ENCODE results near the gene TOPAZ1.

Gene TOPAZ1

GRCh38 chr3:44309500-44309899, 67.8 kb downstream of the TOPAZ1 start:
- Histone ChIP-seq H3K4me3 (ENCODE audit: low read length) (no peak overlapping the region), H3K9ac (ENCODE audit: low read length) (no peak overlapping the region)

GRCh38 chr3:44318891-44319311, 77.2 kb downstream of the TOPAZ1 start:
- Histone ChIP-seq H3K9ac (ENCODE audit: low read length) (no peak overlapping the region), H3K36me3 (ENCODE audit: control insufficient read depth, insufficient read depth, low read length) (no peaks in the 10 kb centered on the region), H3K4me1 (ENCODE audit: control insufficient read depth, insufficient read depth, low read length) (no peaks in the 10 kb centered on the region), H3K4me3 (ENCODE audit: low read length) (no peak overlapping the region), H3K27me3 (ENCODE audit: control insufficient read depth, insufficient read depth, low read length) (no peaks in the 10 kb centered on the region), H3K27ac (ENCODE audit: low read depth, low read length) (no peak overlapping the region)

More at GRCh38 chr3:44309500-44309899, 67.8 kb downstream of the TOPAZ1 start:
- Histone ChIP-seq H3K36me3 (ENCODE audit: control insufficient read depth, insufficient read depth, low read length) (no peaks in the 10 kb centered on the region), H3K27me3 (ENCODE audit: control insufficient read depth, insufficient read depth, low read length) (no peaks in the 10 kb centered on the region), H3K4me1 (ENCODE audit: control insufficient read depth, insufficient read depth, low read length) (no peaks in the 10 kb centered on the region), H3K27ac (ENCODE audit: low read depth, low read length) (no peak overlapping the region)

DNA sequence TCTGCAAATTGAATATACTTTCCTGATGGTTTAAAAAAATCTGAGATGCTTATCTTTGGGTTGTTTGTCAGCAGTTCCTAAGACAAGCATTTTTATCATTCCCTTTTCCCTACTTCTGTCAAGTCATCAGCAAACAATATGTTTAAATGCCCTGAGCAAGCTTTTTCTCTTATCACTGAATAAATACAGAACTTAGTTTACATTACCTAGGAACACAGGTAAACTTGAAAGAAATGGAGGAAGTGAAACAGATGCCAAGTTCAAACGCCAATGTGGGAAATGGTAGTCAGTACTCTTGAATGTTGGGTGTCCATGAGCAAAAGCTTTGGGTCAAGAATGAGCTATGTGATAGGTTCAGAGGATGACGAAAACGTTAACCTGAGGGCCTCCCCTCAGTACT, 79.6 kb downstream of the TOPAZ1 start:
- no peaks in the 10 kb centered on the region for H3K36me3 ChIP-seq (ENCODE audit: control insufficient read depth, insufficient read depth, low read length)
- H3K27ac ChIP-seq (ENCODE audit: low read depth, low read length), result no peak overlapping the region
- no peak overlapping the region for H3K4me3 ChIP-seq (ENCODE audit: low read length)
- H3K27me3 ChIP-seq (ENCODE audit: control insufficient read depth, insufficient read depth, low read length), result no peaks in the 10 kb centered on the region
- no peak overlapping the region for H3K9ac ChIP-seq (ENCODE audit: low read length)
- H3K4me1 ChIP-seq (ENCODE audit: control insufficient read depth, insufficient read depth, low read length), result no peaks in the 10 kb centered on the region

DNA sequence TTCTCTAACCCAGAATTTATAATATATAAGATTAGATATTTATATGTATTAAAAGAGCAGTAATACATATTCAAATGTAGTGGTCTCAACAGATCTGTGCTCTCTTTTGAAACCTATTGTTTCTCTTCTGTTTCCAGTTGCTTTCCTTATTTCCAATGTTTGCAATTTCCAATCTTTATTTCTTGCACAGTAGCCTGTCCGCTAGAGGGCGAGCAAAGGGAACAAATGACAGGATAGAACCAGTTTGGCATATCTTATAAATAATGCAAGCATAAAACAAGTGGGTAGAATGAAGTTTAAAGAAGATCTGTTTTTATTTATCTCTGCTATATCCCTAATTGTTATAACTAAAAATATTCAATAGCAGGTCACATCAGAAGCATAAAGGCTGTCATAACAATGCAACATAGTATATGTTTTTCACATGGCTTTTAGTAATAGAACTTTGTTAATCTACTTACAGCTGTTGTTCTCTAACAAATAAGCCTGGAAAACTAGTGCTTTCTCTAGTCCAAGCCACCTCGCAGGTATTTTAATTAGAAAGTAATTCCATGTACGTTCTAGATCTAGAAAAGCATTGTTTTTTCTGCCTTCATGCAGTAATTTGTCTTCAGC, 81.8 kb downstream of the TOPAZ1 start:
- H3K36me3 ChIP-seq (ENCODE audit: control insufficient read depth, insufficient read depth, low read length), result no peaks in the 10 kb centered on the region
- no peaks in the 10 kb centered on the region for H3K27me3 ChIP-seq (ENCODE audit: control insufficient read depth, insufficient read depth, low read length)
- H3K4me3 ChIP-seq (ENCODE audit: low read length), result no peak overlapping the region
- H3K27ac ChIP-seq (ENCODE audit: low read depth, low read length), result no peak overlapping the region
- H3K4me1 ChIP-seq (ENCODE audit: control insufficient read depth, insufficient read depth, low read length), result no peaks in the 10 kb centered on the region
- no peak overlapping the region for H3K9ac ChIP-seq (ENCODE audit: low read length)

GRCh38 chr3:44324584-44324983, 82.9 kb downstream of the TOPAZ1 start:
- no peaks in the 10 kb centered on the region for H3K36me3 ChIP-seq (ENCODE audit: control insufficient read depth, insufficient read depth, low read length)
- H3K27ac ChIP-seq (ENCODE audit: low read depth, low read length), result no peak overlapping the region
- no peaks in the 10 kb centered on the region for H3K27me3 ChIP-seq (ENCODE audit: control insufficient read depth, insufficient read depth, low read length)
- H3K4me1 ChIP-seq (ENCODE audit: control insufficient read depth, insufficient read depth, low read length), result no peaks in the 10 kb centered on the region
- no peak overlapping the region for H3K4me3 ChIP-seq (ENCODE audit: low read length)
- H3K9ac ChIP-seq (ENCODE audit: low read length), result no peak overlapping the region

DNA sequence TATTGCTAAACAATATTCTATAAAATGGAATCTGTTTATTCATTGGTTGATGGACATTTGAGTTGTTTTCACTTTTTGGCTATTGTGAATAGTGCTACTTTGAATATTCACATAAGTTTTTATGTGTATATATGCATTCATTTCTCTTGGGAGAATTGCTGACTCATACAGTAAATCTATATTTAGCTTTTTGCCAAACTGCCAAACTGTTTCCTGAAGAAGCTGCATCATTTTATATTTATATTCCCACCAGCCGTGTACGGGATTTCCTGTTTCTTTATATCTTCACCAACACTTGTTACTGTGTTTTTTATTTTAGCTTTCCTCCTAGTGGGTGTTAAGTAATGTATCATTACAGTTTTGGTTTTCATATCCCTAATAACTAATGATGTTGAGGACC, 84.3 kb downstream of the TOPAZ1 start:
- H3K27ac ChIP-seq (ENCODE audit: low read depth, low read length), result no peak overlapping the region
- no peaks in the 10 kb centered on the region for H3K36me3 ChIP-seq (ENCODE audit: control insufficient read depth, insufficient read depth, low read length)
- H3K4me1 ChIP-seq (ENCODE audit: control insufficient read depth, insufficient read depth, low read length), result no peaks in the 10 kb centered on the region
- no peak overlapping the region for H3K4me3 ChIP-seq (ENCODE audit: low read length)
- H3K27me3 ChIP-seq (ENCODE audit: control insufficient read depth, insufficient read depth, low read length), result no peaks in the 10 kb centered on the region
- no peak overlapping the region for H3K9ac ChIP-seq (ENCODE audit: low read length)

- no peak overlapping the region for H3K4me3 ChIP-seq (ENCODE audit: low read length)
- H3K36me3 ChIP-seq (ENCODE audit: control insufficient read depth, insufficient read depth, low read length), result no peaks in the 10 kb centered on the region
- H3K9ac ChIP-seq (ENCODE audit: low read length), result no peak overlapping the region
- no peaks in the 10 kb centered on the region for H3K27me3 ChIP-seq (ENCODE audit: control insufficient read depth, insufficient read depth, low read length)
- H3K4me1 ChIP-seq (ENCODE audit: control insufficient read depth, insufficient read depth, low read length), result no peaks in the 10 kb centered on the region
- H3K27ac ChIP-seq (ENCODE audit: low read depth, low read length), result no peak overlapping the region
Observed at GRCh38 chr3:44326515-44326914, 84.8 kb downstream of the TOPAZ1 start.

DNA sequence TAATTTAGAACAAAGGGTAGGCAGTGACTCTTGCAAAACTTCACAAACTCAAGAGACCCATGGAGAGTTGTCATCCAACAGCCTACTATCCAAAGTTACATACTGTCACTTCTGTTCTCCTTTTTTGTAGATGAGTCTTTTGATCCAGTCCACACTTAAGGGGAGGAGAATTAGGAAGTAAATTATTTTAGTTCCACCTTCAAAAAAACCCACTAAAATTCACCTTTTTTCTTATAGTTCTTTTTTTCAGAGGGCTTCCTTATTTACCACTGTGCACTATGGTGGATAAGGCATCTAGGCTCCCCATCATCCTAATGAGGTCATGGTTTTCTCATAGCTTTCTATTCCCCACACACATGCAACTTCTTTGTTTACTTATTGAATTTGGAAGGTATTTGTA, 88.3 kb downstream of the TOPAZ1 start:
- Histone ChIP-seq H3K27me3 (ENCODE audit: control insufficient read depth, insufficient read depth, low read length) (no peaks in the 10 kb centered on the region), H3K36me3 (ENCODE audit: control insufficient read depth, insufficient read depth, low read length) (no peaks in the 10 kb centered on the region), H3K9ac (ENCODE audit: low read length) (no peak overlapping the region), H3K4me3 (ENCODE audit: low read length) (no peak overlapping the region), H3K4me1 (ENCODE audit: control insufficient read depth, insufficient read depth, low read length) (no peaks in the 10 kb centered on the region), H3K27ac (ENCODE audit: low read depth, low read length) (no peak overlapping the region)

DNA sequence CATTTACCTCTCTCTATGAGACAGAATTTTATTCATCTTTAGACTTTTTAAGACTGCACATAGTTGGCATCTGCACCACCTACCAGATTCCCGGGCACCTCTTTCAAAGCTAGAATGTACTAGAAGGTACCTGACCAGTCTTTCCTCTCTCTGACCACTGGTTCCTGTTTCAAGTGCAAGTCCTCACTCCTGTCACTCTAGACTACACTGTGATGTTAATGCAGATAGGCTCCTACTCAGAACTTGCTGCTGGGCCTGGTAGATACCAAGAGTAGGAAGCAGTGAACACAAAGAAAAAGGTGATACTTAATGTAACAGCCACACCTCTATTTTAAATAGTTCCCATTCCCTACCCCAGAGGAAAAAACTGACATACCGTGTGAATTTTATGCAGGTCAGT, 88.8 kb downstream of the TOPAZ1 start:
- Histone ChIP-seq H3K27ac (ENCODE audit: low read depth, low read length) (no peak overlapping the region), H3K4me1 (ENCODE audit: control insufficient read depth, insufficient read depth, low read length) (no peaks in the 10 kb centered on the region), H3K36me3 (ENCODE audit: control insufficient read depth, insufficient read depth, low read length) (no peaks in the 10 kb centered on the region), H3K27me3 (ENCODE audit: control insufficient read depth, insufficient read depth, low read length) (no peaks in the 10 kb centered on the region), H3K9ac (ENCODE audit: low read length) (no peak overlapping the region), H3K4me3 (ENCODE audit: low read length) (no peak overlapping the region)

DNA sequence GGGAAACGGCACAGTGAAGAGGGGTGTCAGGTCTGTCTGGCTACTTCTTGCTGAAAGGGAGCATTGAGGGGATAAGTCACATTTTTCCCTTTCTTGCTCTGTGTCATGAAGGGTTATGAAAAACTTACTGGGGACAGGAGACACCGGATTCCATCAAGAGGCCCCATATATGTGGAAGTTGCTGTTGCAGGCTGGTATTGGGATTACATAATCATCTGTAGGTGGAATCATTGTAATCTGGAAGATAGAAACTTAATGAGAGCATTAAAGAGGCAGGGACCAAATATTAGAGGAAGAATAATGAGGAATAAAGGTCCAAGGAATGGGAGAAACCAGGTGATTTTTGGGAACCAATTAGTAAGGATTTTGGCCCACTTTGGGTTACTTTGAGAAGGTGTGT, 92.6 kb downstream of the TOPAZ1 start:
- no peaks in the 10 kb centered on the region for H3K36me3 ChIP-seq (ENCODE audit: control insufficient read depth, insufficient read depth, low read length)
- no peaks in the 10 kb centered on the region for H3K27me3 ChIP-seq (ENCODE audit: control insufficient read depth, insufficient read depth, low read length)
- no peak overlapping the region for H3K4me3 ChIP-seq (ENCODE audit: low read length)
- peaks cover 5% of the 10 kb centered on the region for H3K4me1 ChIP-seq (ENCODE audit: control insufficient read depth, insufficient read depth, low read length)
- H3K27ac ChIP-seq (ENCODE audit: low read depth, low read length), result no peak overlapping the region
- H3K9ac ChIP-seq (ENCODE audit: low read length), result no peak overlapping the region

- Histone ChIP-seq H3K27me3 (ENCODE audit: control insufficient read depth, insufficient read depth, low read length) (no peaks in the 10 kb centered on the region), H3K36me3 (ENCODE audit: control insufficient read depth, insufficient read depth, low read length) (no peaks in the 10 kb centered on the region), H3K27ac (ENCODE audit: low read depth, low read length) (peak overlapping the region; percentile 92), H3K4me3 (ENCODE audit: low read length) (peak overlapping the region; percentile 99), H3K9ac (ENCODE audit: low read length) (peak overlapping the region; percentile 92), H3K4me1 (ENCODE audit: control insufficient read depth, insufficient read depth, low read length) (peaks cover 5% of the 10 kb centered on the region)
Observed at GRCh38 chr3:44337248-44337785, 95.6 kb downstream of the TOPAZ1 start.

DNA sequence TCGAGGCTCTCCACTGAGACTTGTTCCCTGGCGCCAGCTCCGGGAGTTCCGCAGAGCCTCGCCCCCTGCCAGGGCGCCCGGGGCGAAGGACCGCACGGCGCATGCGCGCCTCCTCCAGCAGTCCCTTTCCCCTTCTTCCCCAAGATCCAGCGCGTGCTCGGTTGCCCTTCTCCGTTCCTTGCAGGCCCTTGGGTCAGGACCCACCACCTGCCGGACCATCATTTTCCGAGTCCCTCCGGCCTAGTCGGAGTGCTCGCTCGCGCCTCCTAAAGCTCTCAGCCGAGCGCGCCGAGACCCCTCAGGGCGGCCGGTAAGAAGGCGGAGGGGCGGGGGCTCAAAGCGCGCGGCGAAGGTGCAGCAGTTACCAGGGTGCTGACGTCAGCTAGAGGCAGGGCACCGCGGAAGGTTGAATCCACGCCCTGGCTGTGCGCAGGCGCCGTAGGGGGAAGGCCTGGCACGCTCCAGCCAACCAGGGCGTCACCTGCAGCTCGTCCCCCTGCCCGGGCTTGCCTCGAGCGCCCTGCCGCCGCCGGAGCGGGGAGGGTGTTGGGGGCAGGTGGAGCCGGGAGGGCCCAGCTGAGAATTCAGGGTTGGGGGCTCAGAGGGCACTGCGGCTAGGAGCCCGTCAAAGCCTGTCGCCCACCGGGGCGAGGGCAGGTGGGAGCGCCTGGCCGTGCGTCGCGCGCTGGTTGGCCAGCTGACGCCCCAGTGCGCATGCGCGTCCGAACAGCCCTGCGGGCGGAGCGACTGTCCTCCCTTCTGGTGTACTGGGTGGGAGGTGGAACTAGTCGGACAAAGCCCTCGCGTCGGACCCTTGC, 96.5 kb downstream of the TOPAZ1 start, which contains the start of gene TCAIM:
TSS of gene TCAIM (plus strand) at position 757 of the 818 bp plus-strand sequence. CDS start 16,017 bp downstream, outside the sequence.
- H3K9ac ChIP-seq (ENCODE audit: low read length), result peak within 1 kb of the TSS; percentile 92
- H3K4me3 ChIP-seq (ENCODE audit: low read length), result peak within 1 kb of the TSS; percentile 99
- peak within 1 kb of the TSS; percentile 92 for H3K27ac ChIP-seq (ENCODE audit: low read depth, low read length)
- no peaks in the 10 kb centered on the region for H3K36me3 ChIP-seq (ENCODE audit: control insufficient read depth, insufficient read depth, low read length)
- H3K27me3 ChIP-seq (ENCODE audit: control insufficient read depth, insufficient read depth, low read length), result no peaks in the 10 kb centered on the region
- peaks cover 5% of the 10 kb centered on the region for H3K4me1 ChIP-seq (ENCODE audit: control insufficient read depth, insufficient read depth, low read length)
